ENCODE data around the gene ANXA9. TPM values are rescaled to one million over a fixed set of nuclear protein-coding genes. Genes with fewer than 3 reads are reported as not detected.
A peak's percentile ranks its signal among the peaks of the same experiment; 100 is the strongest.

ANXA9 gene
- total RNA-seq, 1 experiment from 2014 or later, result 2.7 TPM

DNA sequence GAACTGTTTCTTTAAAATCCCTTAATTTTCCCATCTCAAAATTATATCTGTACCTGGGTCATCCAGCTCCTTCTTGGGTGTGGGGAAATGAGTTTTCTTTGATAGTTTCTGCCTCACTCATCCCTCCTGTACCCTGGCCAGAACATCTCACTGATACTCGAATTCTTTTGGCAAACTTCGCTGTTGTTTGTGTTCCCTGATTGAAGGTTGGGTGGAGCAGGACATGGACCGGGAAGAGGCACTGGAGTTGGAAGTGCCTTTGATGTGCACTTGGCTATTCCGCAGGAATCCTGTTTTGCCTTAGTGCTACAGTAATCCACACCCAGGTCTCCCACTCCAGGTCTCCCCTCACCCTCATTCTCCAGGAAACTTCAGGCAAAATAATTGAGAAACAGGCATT lies 13.4 kb downstream of the ANXA9 start:
- H3K9ac ChIP-seq (ENCODE audit: low read length), result no peak overlapping the region
- H4K20me1 ChIP-seq (ENCODE audit: insufficient read depth), result no peaks in the 10 kb centered on the region
- H3K9me2 ChIP-seq (ENCODE audit: insufficient read depth), result no peaks in the 10 kb centered on the region
- BruUV-seq (replicated peaks), result no TSS peak
- no peaks in the 10 kb centered on the region for H3K36me3 ChIP-seq (ENCODE audit: control insufficient read depth in 1 of 2, insufficient read depth in 2 of 2, low read length in 2 of 2)
- no peak overlapping the region for H2AFZ ChIP-seq (ENCODE audit: low read depth, low read length, poor library complexity, severe bottlenecking)
- TF ChIP-seq EZH2phosphoT487 (IDR thresholded peaks at IDR 0.05; ENCODE audit: borderline replicate concordance) (no peak), JUND (IDR thresholded peaks at IDR 0.05) (no peak), YY1 (IDR thresholded peaks at IDR 0.05; ENCODE audit: extremely low read depth, insufficient replicate concordance, low read depth, low read length) (no peak), TCF7L2 (IDR thresholded peaks at IDR 0.05; ENCODE audit: borderline replicate concordance, extremely low read depth, insufficient read depth, insufficient read length) (peak; percentile 23), CEBPB (IDR thresholded peaks at IDR 0.05; ENCODE audit: low read depth) (no peak), ZFX (IDR thresholded peaks at IDR 0.05) (no peak), SP1 (IDR thresholded peaks at IDR 0.05; ENCODE audit: low read depth) (no peak)
- TF ChIP-seq, protein P1, sequence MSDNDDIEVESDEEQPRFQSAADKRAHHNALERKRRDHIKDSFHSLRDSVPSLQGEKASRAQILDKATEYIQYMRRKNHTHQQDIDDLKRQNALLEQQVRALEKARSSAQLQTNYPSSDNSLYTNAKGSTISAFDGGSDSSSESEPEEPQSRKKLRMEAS (IDR thresholded peaks at IDR 0.05), result no peak
- TF ChIP-seq, protein P2, sequence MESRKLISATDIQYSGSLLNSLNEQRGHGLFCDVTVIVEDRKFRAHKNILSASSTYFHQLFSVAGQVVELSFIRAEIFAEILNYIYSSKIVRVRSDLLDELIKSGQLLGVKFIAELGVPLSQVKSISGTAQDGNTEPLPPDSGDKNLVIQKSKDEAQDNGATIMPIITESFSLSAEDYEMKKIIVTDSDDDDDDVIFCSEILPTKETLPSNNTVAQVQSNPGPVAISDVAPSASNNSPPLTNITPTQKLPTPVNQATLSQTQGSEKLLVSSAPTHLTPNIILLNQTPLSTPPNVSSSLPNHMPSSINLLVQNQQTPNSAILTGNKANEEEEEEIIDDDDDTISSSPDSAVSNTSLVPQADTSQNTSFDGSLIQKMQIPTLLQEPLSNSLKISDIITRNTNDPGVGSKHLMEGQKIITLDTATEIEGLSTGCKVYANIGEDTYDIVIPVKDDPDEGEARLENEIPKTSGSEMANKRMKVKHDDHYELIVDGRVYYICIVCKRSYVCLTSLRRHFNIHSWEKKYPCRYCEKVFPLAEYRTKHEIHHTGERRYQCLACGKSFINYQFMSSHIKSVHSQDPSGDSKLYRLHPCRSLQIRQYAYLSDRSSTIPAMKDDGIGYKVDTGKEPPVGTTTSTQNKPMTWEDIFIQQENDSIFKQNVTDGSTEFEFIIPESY (IDR thresholded peaks at IDR 0.05; ENCODE audit: extremely low read depth, insufficient replicate concordance, low read length), result no peak
- no peak overlapping the region for H3K4me3 ChIP-seq (replicated peaks in 1 of 2; ENCODE audit: low read depth in 1 of 2, low read length in 2 of 2)
- intact Hi-C loops (cut with micrococcal nuclease), result loop anchor here (5.0 kb wide), 3 partner anchors 368 to 738 kb away; partner anchors contain the start of genes CA14 and ENSA
- no peaks in the 10 kb centered on the region for H3K9me3 ChIP-seq (ENCODE audit: control insufficient read depth in 1 of 2, insufficient read depth in 1 of 2, low read depth in 1 of 2, low read length in 2 of 2)
- ChIA-PET POLR2A (interaction anchor here (1.4 kb wide), 1 partner anchor 11 kb away, joined by 4 read pairs; the partner anchor contains the start of gene MINDY1), CTCF (interaction anchor here (0.7 to 2.4 kb wide), 12 partner anchors 9 to 825 kb away, joined by 3 to 24 read pairs (median 5); partner anchors contain the start of genes ANXA9, CA14, FALEC and MINDY1), RAD21 (ENCODE audit: low non-redundant PET in 1 of 2, low total read pairs in 2 of 2, uncharacterized antibody in 2 of 2, unreplicated experiment in 2 of 2) (interaction anchor here (0.6 to 0.7 kb wide), 4 partner anchors 14 to 492 kb away, joined by 3 to 6 read pairs (median 3); partner anchors contain the start of gene ANXA9 (in 1 of the 2))
- DNase-seq (ENCODE audit: low read depth, low spot score) (no peak), ATAC-seq (0 out of 2 replicates have a peak, but pooled peaks have one; percentile 7)
- no peaks in the 10 kb centered on the region for H3K27me3 ChIP-seq (ENCODE audit: insufficient read depth, low read length)
- H3K27ac ChIP-seq (ENCODE audit: low read depth, low read length), result no peak overlapping the region
- no peaks in the 10 kb centered on the region for H3K79me2 ChIP-seq (ENCODE audit: insufficient read depth, low read length)
- H3K4me2 ChIP-seq (ENCODE audit: low read length), result peak overlapping the region; percentile 46
- peaks cover 6 to 37% of the 10 kb centered on the region in 2 experiments; a peak in 3 of 4 replicates for H3K4me1 ChIP-seq (ENCODE audit: control insufficient read depth in 1 of 2, insufficient read depth in 2 of 2, low read length in 2 of 2)
